Measurements from ENCODE around the gene IFIH1. TPM values are rescaled to one million over a fixed set of nuclear protein-coding genes. Genes with fewer than 3 reads are reported as not detected.
A peak's percentile ranks its signal among the peaks of the same experiment; 100 is the strongest.

Gene IFIH1
- total RNA-seq, 1 donor from 2014 or later: 11.8 TPM

DNA sequence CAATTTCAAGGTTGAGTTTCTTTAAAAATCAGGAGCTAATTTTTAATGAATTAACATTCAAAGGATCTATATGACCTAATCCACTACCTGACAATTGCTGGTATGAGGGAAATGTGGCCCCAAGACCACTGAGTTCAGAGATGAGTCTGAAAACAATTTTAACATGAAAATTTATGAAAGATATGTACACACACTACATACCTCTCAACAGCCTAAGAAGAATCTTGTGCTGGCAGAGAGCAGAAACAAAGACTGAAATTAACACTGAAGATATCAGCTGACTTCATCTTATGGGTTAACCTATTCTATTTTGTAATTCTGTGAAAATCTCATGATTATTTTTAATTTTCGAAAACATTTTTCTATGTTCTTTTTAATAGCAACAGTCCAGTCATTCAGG is 76.9 kb downstream of the IFIH1 start:
- peak overlapping the region in 1 of 2 donors; percentile 56 for H3K4me3 ChIP-seq
- DNase-seq (ENCODE audit: low spot score in 2 of 2): no peak
- H3K27ac ChIP-seq: peak overlapping the region in 1 of 2 donors; percentile 29
- TF ChIP-seq, protein P1, sequence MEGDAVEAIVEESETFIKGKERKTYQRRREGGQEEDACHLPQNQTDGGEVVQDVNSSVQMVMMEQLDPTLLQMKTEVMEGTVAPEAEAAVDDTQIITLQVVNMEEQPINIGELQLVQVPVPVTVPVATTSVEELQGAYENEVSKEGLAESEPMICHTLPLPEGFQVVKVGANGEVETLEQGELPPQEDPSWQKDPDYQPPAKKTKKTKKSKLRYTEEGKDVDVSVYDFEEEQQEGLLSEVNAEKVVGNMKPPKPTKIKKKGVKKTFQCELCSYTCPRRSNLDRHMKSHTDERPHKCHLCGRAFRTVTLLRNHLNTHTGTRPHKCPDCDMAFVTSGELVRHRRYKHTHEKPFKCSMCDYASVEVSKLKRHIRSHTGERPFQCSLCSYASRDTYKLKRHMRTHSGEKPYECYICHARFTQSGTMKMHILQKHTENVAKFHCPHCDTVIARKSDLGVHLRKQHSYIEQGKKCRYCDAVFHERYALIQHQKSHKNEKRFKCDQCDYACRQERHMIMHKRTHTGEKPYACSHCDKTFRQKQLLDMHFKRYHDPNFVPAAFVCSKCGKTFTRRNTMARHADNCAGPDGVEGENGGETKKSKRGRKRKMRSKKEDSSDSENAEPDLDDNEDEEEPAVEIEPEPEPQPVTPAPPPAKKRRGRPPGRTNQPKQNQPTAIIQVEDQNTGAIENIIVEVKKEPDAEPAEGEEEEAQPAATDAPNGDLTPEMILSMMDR (IDR thresholded peaks at IDR 0.05): no peak
- H3K9me3 ChIP-seq: no peaks in the 10 kb centered on the region
- intact Hi-C loops (cut with DNase I): no loop called here
- no peaks in the 10 kb centered on the region for H3K27me3 ChIP-seq
- H3K4me1 ChIP-seq: peaks cover 3 to 22% of the 10 kb centered on the region in 2 donors
- no peaks in the 10 kb centered on the region for H3K36me3 ChIP-seq

DNA sequence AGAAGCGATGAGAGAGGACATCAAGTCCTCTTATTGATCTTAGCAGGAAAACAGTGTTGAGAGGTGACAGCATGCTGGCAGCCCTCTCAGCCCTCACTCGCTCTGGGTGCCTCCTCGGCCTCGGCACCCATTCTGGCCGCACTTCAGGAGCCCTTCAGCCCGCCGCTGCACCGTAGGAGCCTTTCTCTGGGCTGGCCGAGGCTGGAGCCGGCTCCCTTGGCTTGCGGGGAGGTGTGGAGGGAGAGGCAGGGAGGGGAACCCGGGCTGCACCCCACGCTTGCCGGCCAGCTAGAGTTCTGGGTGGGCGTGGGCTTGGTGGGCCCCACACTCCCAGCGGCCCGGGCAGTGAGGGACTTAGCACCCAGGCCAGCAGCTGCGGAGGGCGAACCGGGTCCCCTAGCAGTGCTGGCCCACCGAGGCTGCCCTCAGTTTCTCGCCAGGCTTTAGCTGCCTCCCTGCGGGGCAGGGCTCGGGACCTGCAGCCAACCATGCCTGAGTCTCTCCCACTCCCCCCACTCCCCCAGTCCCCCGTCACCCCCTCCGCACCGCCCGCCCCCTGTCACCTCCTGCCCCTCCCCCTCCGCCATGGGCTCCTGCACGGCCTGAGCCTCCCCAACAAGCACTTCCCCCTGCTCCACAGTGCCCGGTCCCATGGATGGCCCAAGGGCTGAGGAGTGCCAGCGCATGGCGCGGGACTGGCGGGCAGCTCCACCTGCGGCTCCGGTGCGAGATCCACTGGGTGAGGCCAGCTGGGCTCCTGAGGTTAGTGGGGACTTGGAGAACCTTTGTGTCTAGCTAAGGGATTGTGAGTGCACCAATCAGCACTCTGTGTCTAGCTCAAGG is 83.6 kb downstream of the IFIH1 start:
- TF ChIP-seq, protein P1 (IDR thresholded peaks at IDR 0.05): no peak
- Histone ChIP-seq H3K4me3 (no peak overlapping the region), H3K27me3 (no peaks in the 10 kb centered on the region), H3K9me3 (no peaks in the 10 kb centered on the region), H3K4me1 (peaks cover 0 to 4% of the 10 kb centered on the region in 2 donors), H3K27ac (no peak overlapping the region), H3K36me3 (no peaks in the 10 kb centered on the region)
- no peak for DNase-seq (ENCODE audit: low spot score in 2 of 2)
- intact Hi-C loops (cut with DNase I): no loop called here

DNA sequence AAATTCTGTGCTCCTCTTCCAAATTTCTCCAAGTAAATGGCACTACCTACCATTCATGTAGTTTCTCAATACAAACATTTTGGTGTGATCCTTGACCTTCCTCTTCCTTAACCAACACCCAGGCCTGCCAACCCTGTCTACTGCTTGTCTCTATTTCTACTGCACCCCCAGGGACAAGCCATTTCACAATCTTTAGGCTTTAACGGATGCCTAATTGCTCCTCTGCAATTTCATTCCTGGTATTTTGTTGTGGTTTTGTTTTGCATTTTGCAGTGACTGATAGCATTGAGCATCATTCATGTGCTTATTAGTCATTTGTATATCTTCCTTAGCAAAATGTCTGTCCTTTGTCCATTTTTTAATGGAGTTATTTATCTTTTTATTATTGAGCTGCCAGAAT is 85.3 kb downstream of the IFIH1 start:
- Histone ChIP-seq H3K4me1 (peaks cover 0 to 4% of the 10 kb centered on the region in 2 donors), H3K4me3 (no peak overlapping the region), H3K27ac (no peak overlapping the region), H3K27me3 (no peaks in the 10 kb centered on the region), H3K36me3 (no peaks in the 10 kb centered on the region), H3K9me3 (no peaks in the 10 kb centered on the region)
- intact Hi-C loops (cut with DNase I): no loop called here
- TF ChIP-seq, protein P1 (IDR thresholded peaks at IDR 0.05): no peak
- DNase-seq (ENCODE audit: low spot score in 2 of 2): no peak

DNA sequence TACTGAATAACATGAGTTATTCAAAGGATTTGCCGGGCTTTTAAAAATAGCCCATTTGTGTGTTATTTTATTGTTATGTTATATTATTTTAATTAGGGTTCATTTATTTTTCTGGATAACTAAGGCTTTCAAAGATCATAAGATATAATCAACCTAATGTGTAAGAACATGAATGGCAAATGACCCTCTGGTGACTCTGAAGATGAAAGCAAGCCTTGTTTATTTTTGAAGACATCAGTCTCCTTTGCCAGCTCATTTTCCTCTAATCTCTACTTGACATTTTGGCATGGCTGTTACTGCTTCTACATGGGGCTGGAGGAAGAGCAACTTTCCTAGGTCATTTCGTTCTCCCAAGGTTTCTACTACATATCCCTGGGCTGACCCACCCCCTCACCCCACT is 85.8 kb downstream of the IFIH1 start:
- no peaks in the 10 kb centered on the region for H3K36me3 ChIP-seq
- TF ChIP-seq, protein P1 (IDR thresholded peaks at IDR 0.05): no peak
- H3K4me1 ChIP-seq: peaks cover 0 to 4% of the 10 kb centered on the region in 2 donors
- H3K27me3 ChIP-seq: no peaks in the 10 kb centered on the region
- H3K27ac ChIP-seq: peak overlapping the region in 1 of 2 donors; percentile 34
- DNase-seq (ENCODE audit: low spot score in 2 of 2): no peak
- H3K4me3 ChIP-seq: no peak overlapping the region
- H3K9me3 ChIP-seq: no peaks in the 10 kb centered on the region
- intact Hi-C loops (cut with DNase I): no loop called here

DNA sequence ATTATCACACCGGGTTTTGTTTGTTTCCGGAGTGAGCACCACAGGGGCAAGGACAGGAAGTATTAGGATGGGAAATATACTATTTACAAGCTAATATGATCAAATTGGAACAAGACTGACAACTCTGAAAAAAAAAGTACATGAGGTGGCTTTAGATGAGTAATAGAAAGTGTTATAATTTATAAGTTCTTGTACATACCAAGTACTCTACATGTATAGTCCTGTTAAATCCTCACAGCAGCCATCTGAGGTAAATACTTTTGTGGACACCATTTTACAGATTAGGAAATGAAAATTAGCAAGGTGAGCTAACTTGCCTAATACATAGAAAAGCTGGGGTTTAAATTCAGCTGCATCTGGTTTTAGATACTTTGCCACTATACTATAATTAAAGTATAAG is 86.5 kb downstream of the IFIH1 start:
- no peaks in the 10 kb centered on the region for H3K36me3 ChIP-seq
- H3K27ac ChIP-seq: peak overlapping the region in 1 of 2 donors; percentile 34
- no peak overlapping the region for H3K4me3 ChIP-seq
- H3K9me3 ChIP-seq: no peaks in the 10 kb centered on the region
- TF ChIP-seq, protein P1 (IDR thresholded peaks at IDR 0.05): no peak
- DNase-seq (ENCODE audit: low spot score in 2 of 2): no peak
- no peaks in the 10 kb centered on the region for H3K27me3 ChIP-seq
- intact Hi-C loops (cut with DNase I): no loop called here
- peaks cover 0 to 4% of the 10 kb centered on the region in 2 donors for H3K4me1 ChIP-seq

Data from ascending aorta (tissue), 2 donors.